Measurements from ENCODE around the gene GCG.

DNA sequence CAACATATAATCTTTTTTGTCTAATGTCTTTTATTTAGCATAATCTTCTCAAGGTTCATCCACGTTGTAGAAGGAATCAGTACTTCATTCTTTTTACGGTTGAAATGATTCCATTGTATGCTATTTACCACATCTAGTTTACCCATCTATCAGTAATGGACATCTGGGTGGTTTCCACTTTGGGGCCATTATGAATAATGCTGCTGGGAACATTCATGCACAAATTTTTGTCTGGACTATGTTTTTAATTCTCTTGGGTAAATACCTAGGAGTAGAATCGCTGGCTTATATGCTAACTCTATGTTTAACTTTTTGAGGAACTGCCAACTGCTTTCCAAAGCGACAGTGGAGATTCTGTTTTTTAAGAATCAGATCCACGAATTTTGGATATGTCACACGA lies 7.4 kb upstream of the GCG start:
- no peak for TF ChIP-seq CTCF (IDR thresholded peaks at IDR 0.05; ENCODE audit: insufficient read depth, low read length, poor library complexity, severe bottlenecking)
- no peak for TF ChIP-seq EZH2phosphoT487 (conservative IDR thresholded peaks at IDR 0.05; ENCODE audit: low read length)

Data from SU-DHL-6 (cell line).